IMR-90 (cell line): Measurements from ENCODE around the gene ZNF71. TPM values are rescaled to one million over a fixed set of nuclear protein-coding genes. Genes with fewer than 3 reads are reported as not detected.

Experiments
- ATAC-seq: fragments of 200-7000 bp; cut with Tn5 transposase; 2 replicates; pipeline ENCODE4 v1.9.1; 2020; ENCODE audit warnings: low read depth, mild to moderate bottlenecking, moderate library complexity
- BruUV-seq: library from RNA; stranded (reverse); fragments of 400-500 nt; replicated peaks from 2 replicates; lab custom pipeline; 2021; lab: Mats Ljungman, UMichigan
- CTCF ChIA-PET: fragments of 300-600 bp; formaldehyde crosslinking; extraction: SDS; loops from one replicate; lab custom pipeline; 2021; ENCODE audit warnings: antibody characterized with exemption; lab: Yijun Ruan, JAX
- POLR2A ChIA-PET: fragments of 300-600 bp; sonication (Branson Sonifier 250); formaldehyde crosslinking; loops from one replicate; lab custom pipeline; 2022; ENCODE audit warnings: antibody characterized with exemption; ENCODE audit not compliant: unreplicated experiment; lab: Charles Lee
- DNase-seq: peaks from one replicate; pipeline ENCODE4 v3.0.0; 2013
- H2AFZ ChIP-seq: replicated peaks from 2 replicates; pipeline ENCODE3; 2013; ENCODE audit warnings: low read length, mild to moderate bottlenecking; ENCODE audit not compliant: poor library complexity
- H2AK5ac ChIP-seq: 2 replicates; pipeline ENCODE4 v1.6.1; 2013; ENCODE audit warnings: low read depth, low read length, inconsistent platforms
- H2AK9ac ChIP-seq: replicated peaks from 2 replicates; pipeline ENCODE3; 2013; ENCODE audit warnings: mild to moderate bottlenecking, low read depth, low read length, moderate library complexity; ENCODE audit not compliant: poor library complexity
- H2BK120ac ChIP-seq: 2 replicates; pipeline ENCODE4 v1.6.1; 2013; ENCODE audit warnings: low read depth, low read length, inconsistent platforms
- H2BK15ac ChIP-seq: 3 replicates; pipeline ENCODE4 v1.6.1; 2013; ENCODE audit warnings: low read depth, low read length, inconsistent platforms
- H2BK20ac ChIP-seq: 2 replicates; pipeline ENCODE4 v1.6.1; 2013; ENCODE audit warnings: low read depth, mild to moderate bottlenecking, inconsistent platforms, low read length, moderate library complexity
- H2BK5ac ChIP-seq: 2 replicates; pipeline ENCODE4 v1.6.1; 2013; ENCODE audit warnings: mild to moderate bottlenecking, low read depth, low read length, inconsistent platforms; ENCODE audit not compliant: poor library complexity, severe bottlenecking
- H3K14ac ChIP-seq: replicated peaks from 2 replicates; pipeline ENCODE4 v1.6.1; 2013; ENCODE audit warnings: low read depth, low read length, inconsistent platforms
- H3K18ac ChIP-seq: 2 replicates; pipeline ENCODE4 v1.6.1; 2013; ENCODE audit warnings: low read depth, low read length, control low read depth
- H3K23ac ChIP-seq: 2 replicates; pipeline ENCODE4 v1.6.1; 2013; ENCODE audit warnings: low read depth, low read length, inconsistent platforms
- H3K27ac ChIP-seq: 2 replicates; pipeline ENCODE4 v1.5.1; 2013; ENCODE audit warnings: mild to moderate bottlenecking, control low read depth, low read length; ENCODE audit not compliant: insufficient read depth
- H3K27me3 ChIP-seq: 2 replicates; pipeline ENCODE4 v1.6.1; 2013; ENCODE audit warnings: low read length; ENCODE audit not compliant: control insufficient read depth, insufficient read depth
- H3K36me3 ChIP-seq: 2 replicates; pipeline ENCODE4 v1.6.1; 2013; ENCODE audit warnings: low read length, mixed read lengths; ENCODE audit not compliant: control insufficient read depth, insufficient read depth
- H3K4ac ChIP-seq: 2 replicates; pipeline ENCODE4 v1.6.1; 2013; ENCODE audit warnings: low read depth, low read length, inconsistent platforms
- H3K4me1 ChIP-seq: 2 replicates; pipeline ENCODE4 v1.6.1; 2013; ENCODE audit warnings: low read length, mixed read lengths; ENCODE audit not compliant: control insufficient read depth, insufficient read depth
- H3K4me2 ChIP-seq: 2 replicates; pipeline ENCODE4 v1.6.1; 2013; ENCODE audit warnings: low read depth, mild to moderate bottlenecking, control low read depth, low read length, moderate library complexity
- H3K4me3 ChIP-seq: 2 replicates; pipeline ENCODE4 v1.5.1; 2013; ENCODE audit warnings: low read depth, mild to moderate bottlenecking, control low read depth, low read length, moderate library complexity; ENCODE audit not compliant: insufficient read depth
- H3K56ac ChIP-seq: 2 replicates; pipeline ENCODE4 v1.6.1; 2013; ENCODE audit warnings: low read length, inconsistent platforms; ENCODE audit not compliant: insufficient read depth; ENCODE audit errors: extremely low read depth
- H3K79me1 ChIP-seq, 2 experiments: 2 replicates each; pipeline ENCODE4 v1.6.1; 2013; ENCODE audit warnings: low read length in 2 of 2, inconsistent platforms in 1 of 2, low read depth in 1 of 2
- H3K9ac ChIP-seq: 2 replicates; pipeline ENCODE4 v1.6.1; 2013; ENCODE audit warnings: low read depth, low read length, control low read depth
- H3K9me1 ChIP-seq: 2 replicates; pipeline ENCODE4 v1.6.1; 2013; ENCODE audit warnings: low read length, inconsistent platforms; ENCODE audit not compliant: insufficient read depth
- H3K9me3 ChIP-seq: 2 replicates; pipeline ENCODE4 v1.6.1; 2013; ENCODE audit warnings: low read length; ENCODE audit not compliant: control insufficient read depth, insufficient read depth
- H4K20me1 ChIP-seq: 2 replicates; pipeline ENCODE4 v1.6.1; 2013; ENCODE audit warnings: low read length, inconsistent platforms; ENCODE audit not compliant: insufficient read depth
- H4K5ac ChIP-seq: 2 replicates; pipeline ENCODE4 v1.6.1; 2013; ENCODE audit warnings: mild to moderate bottlenecking, low read depth, low read length, control low read depth
- H4K8ac ChIP-seq, 2 experiments: 2 replicates each; pipeline ENCODE4 v1.6.1; 2013; ENCODE audit warnings: low read depth in 2 of 2, low read length in 2 of 2, control low read depth in 1 of 2, inconsistent platforms in 1 of 2
- H4K91ac ChIP-seq: 2 replicates; pipeline ENCODE4 v1.6.1; 2013; ENCODE audit warnings: low read depth, low read length, inconsistent platforms; ENCODE audit not compliant: insufficient read depth
- BHLHE40 ChIP-seq: fragments of 150-350 bp; IDR thresholded peaks from 2 replicates; pipeline ENCODE4 v1.6.1; 2016; ENCODE audit warnings: mild to moderate bottlenecking, low read depth, low read length
- CEBPB ChIP-seq: IDR thresholded peaks from 2 replicates; pipeline ENCODE4 v1.6.1; 2012; ENCODE audit warnings: low read depth, low read length, improper control_type of control experiment
- CHD1 ChIP-seq: IDR thresholded peaks from 2 replicates; pipeline ENCODE4 v1.6.1; 2012; ENCODE audit warnings: low read depth, low read length, improper control_type of control experiment
- FOS ChIP-seq: fragments of 150-350 bp; IDR thresholded peaks from 2 replicates; pipeline ENCODE4 v1.6.1; 2016; ENCODE audit warnings: low read depth, low read length
- MAFK ChIP-seq: IDR thresholded peaks from 2 replicates; pipeline ENCODE4 v1.6.1; 2012; ENCODE audit warnings: low read depth, low read length, improper control_type of control experiment
- MAZ ChIP-seq: IDR thresholded peaks from 2 replicates; pipeline ENCODE4 v1.6.1; 2012; ENCODE audit warnings: low read depth, mild to moderate bottlenecking, low read length, improper control_type of control experiment, moderate library complexity, borderline replicate concordance
- NFE2L2 ChIP-seq: fragments of 150-350 bp; IDR thresholded peaks from 2 replicates; pipeline ENCODE4 v1.6.1; 2016; ENCODE audit warnings: low read depth, mild to moderate bottlenecking, low read length
- POLR2A ChIP-seq: IDR thresholded peaks from 2 replicates; pipeline ENCODE4 v1.6.1; 2012; ENCODE audit warnings: mild to moderate bottlenecking, low read depth, low read length
- RFX5 ChIP-seq: IDR thresholded peaks from 2 replicates; pipeline ENCODE4 v1.8.0; 2012; ENCODE audit warnings: low read depth, mild to moderate bottlenecking, low read length, moderate library complexity
- WGBS, 2 experiments: methylation state at CpG; one replicate each; pipeline versions ENCODE4 v1.1.5 to v1.1.7; 2013; ENCODE audit warnings: missing lambda C conversion rate in 2 of 2; ENCODE audit not compliant: insufficient read length in 1 of 2; ENCODE audit errors: extremely low coverage in 2 of 2; 5-methylcytosine and 5-hydroxymethylcytosine counted together
- dilution Hi-C: fragments of 300-500 bp; cut with HindIII; formaldehyde crosslinking; loops from one replicate; pipeline ENCODE4 v1.14.3; 2018; ENCODE audit warnings: low sequenced_read_pairs; ENCODE audit not compliant: unreplicated experiment
- in situ Hi-C: fragments of 300-500 bp; cut with MboI; formaldehyde crosslinking; loops from 3 replicates; pipeline ENCODE4 v1.14.3; 2019; ENCODE audit warnings: low sequenced_read_pairs, inconsistent platforms, mixed read lengths
- intact Hi-C: fragments of 100-400 bp; cut with micrococcal nuclease; formaldehyde crosslinking; loops from 2 replicates; pipeline ENCODE4 v1.10.0; 2022
- polyA plus RNA-seq, 3 experiments: library from polyadenylated mRNA; depleted of rRNA; stranded (reverse); fragments of >200 nt; gene quantifications; 2 replicates each; pipeline ENCODE4 v1.2.3, GENCODE V29; 2012; ENCODE audit warnings: low replicate concordance in 1 of 3
- total RNA-seq: library from RNA; depleted of rRNA; stranded (reverse); fragments of >200 nt; gene quantifications from 2 replicates; pipeline ENCODE4 v1.2.3, GENCODE V29; 2012
- TF ChIP-seq, protein P1 (sequence below): fragments of 150-350 bp; IDR thresholded peaks from 2 replicates; pipeline ENCODE4 v1.6.1; 2017; ENCODE audit warnings: mild to moderate bottlenecking, antibody characterized with exemption, low read length, low read depth
- TF ChIP-seq, protein P2 (sequence below): conservative IDR thresholded peaks from 2 replicates; pipeline ENCODE4 v1.5.1; 2012; ENCODE audit warnings: mild to moderate bottlenecking, low read depth, low read length, improper control_type of control experiment
- TF ChIP-seq, protein P3 (sequence below): fragments of 150-350 bp; IDR thresholded peaks from 2 replicates; pipeline ENCODE4 v1.6.1; 2016; ENCODE audit warnings: low read depth, mild to moderate bottlenecking, low read length, moderate library complexity, borderline replicate concordance

ZNF71 gene
- total and polyA plus RNA-seq, 2 of the 4 experiments (the other 2 are of a cell fraction) = 7.9 to 9.3 TPM

DNA sequence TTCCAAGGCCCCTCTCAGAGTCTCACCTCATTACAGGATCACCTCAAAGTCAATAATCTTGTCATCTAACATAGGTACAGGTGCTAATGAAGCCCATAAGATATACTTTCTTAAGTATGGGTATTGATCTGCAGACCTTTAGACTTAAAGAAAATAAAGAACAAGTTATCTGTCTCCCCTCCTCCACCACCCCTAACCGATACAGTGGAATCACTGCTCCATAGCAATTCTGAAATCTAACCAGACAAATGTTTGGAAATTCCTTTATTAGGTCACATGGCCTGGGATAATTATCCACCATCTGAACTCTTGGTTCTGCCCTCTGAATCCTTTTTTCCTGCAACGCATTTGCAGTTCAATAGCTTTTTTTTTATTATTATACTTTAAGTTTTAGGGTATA lies 32.3 kb upstream of the ZNF71 start:
- no CpG with 5 or more reads among the region's 2 CpGs for WGBS, 2 experiments
- dilution Hi-C loops = no loop called here
- Histone ChIP-seq H3K79me1 (peaks cover 0 to 10% of the 10 kb centered on the region in 2 experiments; a peak in 3 of 4 replicates), H2BK120ac (no peak overlapping the region), H2BK20ac (no peak overlapping the region), H4K91ac (no peak overlapping the region), H4K8ac (no peak overlapping the region), H3K14ac (no peak overlapping the region), H3K56ac (no peak overlapping the region), H3K23ac (no peak overlapping the region), H3K4me1 (no peaks in the 10 kb centered on the region), H2BK5ac (no peak overlapping the region), H3K9ac (no peak overlapping the region), H4K5ac (no peak overlapping the region), H4K20me1 (no peaks in the 10 kb centered on the region), H3K36me3 (no peaks in the 10 kb centered on the region), H3K9me3 (peaks cover 53% of the 10 kb centered on the region), H3K27me3 (no peaks in the 10 kb centered on the region), H2AK9ac (no peak overlapping the region), H3K27ac (no peak overlapping the region), H3K9me1 (no peaks in the 10 kb centered on the region), H2AK5ac (no peak overlapping the region), H3K4ac (no peak overlapping the region), H2AFZ (no peak overlapping the region), H3K4me2 (no peak overlapping the region), H2BK15ac (no peak overlapping the region), H3K4me3 (no peak overlapping the region), H3K18ac (no peak overlapping the region)
- no TSS peak for BruUV-seq
- in situ Hi-C loops = no loop called here
- ATAC-seq = no peak
- ChIA-PET CTCF (no interaction called here), POLR2A (no interaction called here)
- intact Hi-C loops = no loop called here
- TF ChIP-seq NFE2L2 (no peak), MAFK (no peak), MAZ (no peak), POLR2A (no peak), CHD1 (no peak), FOS (no peak), CEBPB (no peak), RFX5 (no peak), BHLHE40 (no peak)
- TF ChIP-seq, protein P1, sequence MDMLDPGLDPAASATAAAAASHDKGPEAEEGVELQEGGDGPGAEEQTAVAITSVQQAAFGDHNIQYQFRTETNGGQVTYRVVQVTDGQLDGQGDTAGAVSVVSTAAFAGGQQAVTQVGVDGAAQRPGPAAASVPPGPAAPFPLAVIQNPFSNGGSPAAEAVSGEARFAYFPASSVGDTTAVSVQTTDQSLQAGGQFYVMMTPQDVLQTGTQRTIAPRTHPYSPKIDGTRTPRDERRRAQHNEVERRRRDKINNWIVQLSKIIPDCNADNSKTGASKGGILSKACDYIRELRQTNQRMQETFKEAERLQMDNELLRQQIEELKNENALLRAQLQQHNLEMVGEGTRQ = no peak
- TF ChIP-seq, protein P2, sequence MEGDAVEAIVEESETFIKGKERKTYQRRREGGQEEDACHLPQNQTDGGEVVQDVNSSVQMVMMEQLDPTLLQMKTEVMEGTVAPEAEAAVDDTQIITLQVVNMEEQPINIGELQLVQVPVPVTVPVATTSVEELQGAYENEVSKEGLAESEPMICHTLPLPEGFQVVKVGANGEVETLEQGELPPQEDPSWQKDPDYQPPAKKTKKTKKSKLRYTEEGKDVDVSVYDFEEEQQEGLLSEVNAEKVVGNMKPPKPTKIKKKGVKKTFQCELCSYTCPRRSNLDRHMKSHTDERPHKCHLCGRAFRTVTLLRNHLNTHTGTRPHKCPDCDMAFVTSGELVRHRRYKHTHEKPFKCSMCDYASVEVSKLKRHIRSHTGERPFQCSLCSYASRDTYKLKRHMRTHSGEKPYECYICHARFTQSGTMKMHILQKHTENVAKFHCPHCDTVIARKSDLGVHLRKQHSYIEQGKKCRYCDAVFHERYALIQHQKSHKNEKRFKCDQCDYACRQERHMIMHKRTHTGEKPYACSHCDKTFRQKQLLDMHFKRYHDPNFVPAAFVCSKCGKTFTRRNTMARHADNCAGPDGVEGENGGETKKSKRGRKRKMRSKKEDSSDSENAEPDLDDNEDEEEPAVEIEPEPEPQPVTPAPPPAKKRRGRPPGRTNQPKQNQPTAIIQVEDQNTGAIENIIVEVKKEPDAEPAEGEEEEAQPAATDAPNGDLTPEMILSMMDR = no peak
- TF ChIP-seq, protein P3, sequence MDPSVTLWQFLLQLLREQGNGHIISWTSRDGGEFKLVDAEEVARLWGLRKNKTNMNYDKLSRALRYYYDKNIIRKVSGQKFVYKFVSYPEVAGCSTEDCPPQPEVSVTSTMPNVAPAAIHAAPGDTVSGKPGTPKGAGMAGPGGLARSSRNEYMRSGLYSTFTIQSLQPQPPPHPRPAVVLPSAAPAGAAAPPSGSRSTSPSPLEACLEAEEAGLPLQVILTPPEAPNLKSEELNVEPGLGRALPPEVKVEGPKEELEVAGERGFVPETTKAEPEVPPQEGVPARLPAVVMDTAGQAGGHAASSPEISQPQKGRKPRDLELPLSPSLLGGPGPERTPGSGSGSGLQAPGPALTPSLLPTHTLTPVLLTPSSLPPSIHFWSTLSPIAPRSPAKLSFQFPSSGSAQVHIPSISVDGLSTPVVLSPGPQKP = no peak
- no peak for DNase-seq
